Tibial nerve (tissue), 4 donors: ENCODE measurements around the gene BMPR1B. TPM values are rescaled to one million over a fixed set of nuclear protein-coding genes. Genes with fewer than 3 reads are reported as not detected.
A peak's percentile ranks its signal among the peaks of the same experiment; 100 is the strongest.

Source experiments
- DNase-seq, 2 donors: peaks; one replicate each; pipeline ENCODE4 v3.0.0-alpha.2; 2019; ENCODE audit warnings: low spot score in 2 of 2
- H3K27ac ChIP-seq, 4 donors: fragments of 200-600 bp; sonication (generic) in 3 of 4; one replicate each; pipeline ENCODE4 v1.5.1; 2017 to 2019; ENCODE audit warnings: mild to moderate bottlenecking in 1 of 4
- H3K27me3 ChIP-seq, 2 donors: fragments of 200-600 bp; sonication (generic) in 1 of 2; one replicate each; pipeline versions ENCODE4 v1.5.1 to v1.6.0; 2017 to 2019
- H3K36me3 ChIP-seq, 3 donors: fragments of 200-600 bp; sonication (generic); one replicate each; pipeline ENCODE4 v1.5.1; 2018 to 2019
- H3K4me1 ChIP-seq, 4 donors: fragments of 200-600 bp; sonication (generic) in 3 of 4; one replicate each; pipeline ENCODE4 v1.5.1; 2017 to 2019
- H3K4me3 ChIP-seq, 4 donors: fragments of 200-600 bp; sonication (generic) in 3 of 4; one replicate each; pipeline ENCODE4 v1.5.1; 2017 to 2019; ENCODE audit warnings: mild to moderate bottlenecking in 1 of 4, moderate library complexity in 1 of 4
- H3K9me3 ChIP-seq, 4 donors: fragments of 200-600 bp; sonication (generic) in 3 of 4; one replicate each; pipeline ENCODE4 v1.5.1; 2017 to 2019
- CTCF ChIP-seq, 5 experiments: fragments of 200-600 bp in 3 of 5; fragments of 450-650 bp in 2 of 5; sonication (generic) in 3 of 5; IDR thresholded peaks; one replicate each; pipeline ENCODE4 v1.5.1; 2016 to 2019; ENCODE audit warnings: antibody characterized with exemption in 5 of 5, mild to moderate bottlenecking in 3 of 5, moderate library complexity in 2 of 5
- EP300 ChIP-seq, 2 donors: sonication (generic); formaldehyde crosslinking; IDR thresholded peaks; one replicate each; pipeline ENCODE4 v1.6.1; 2017; ENCODE audit warnings: antibody characterized with exemption in 2 of 2, mild to moderate bottlenecking in 1 of 2
- POLR2A ChIP-seq, 2 donors: fragments of 450-650 bp; IDR thresholded peaks; one replicate each; pipeline ENCODE4 v1.6.1; 2017; ENCODE audit warnings: antibody characterized with exemption in 2 of 2, mild to moderate bottlenecking in 2 of 2, moderate library complexity in 2 of 2
- WGBS, 2 donors: methylation state at CpG; one replicate each; pipeline ENCODE4 v1.1.5; 2018; 5-methylcytosine and 5-hydroxymethylcytosine counted together
- total RNA-seq, 4 donors: library from RNA; depleted of rRNA; stranded (reverse); fragments of >200 nt; gene quantifications; one replicate each; pipeline ENCODE4 v1.1.0, GENCODE V29; 2016

BMPR1B gene
- total RNA-seq, 4 donors from 2014 or later, result 9.3 to 32.1 (median 26.1) TPM

DNA sequence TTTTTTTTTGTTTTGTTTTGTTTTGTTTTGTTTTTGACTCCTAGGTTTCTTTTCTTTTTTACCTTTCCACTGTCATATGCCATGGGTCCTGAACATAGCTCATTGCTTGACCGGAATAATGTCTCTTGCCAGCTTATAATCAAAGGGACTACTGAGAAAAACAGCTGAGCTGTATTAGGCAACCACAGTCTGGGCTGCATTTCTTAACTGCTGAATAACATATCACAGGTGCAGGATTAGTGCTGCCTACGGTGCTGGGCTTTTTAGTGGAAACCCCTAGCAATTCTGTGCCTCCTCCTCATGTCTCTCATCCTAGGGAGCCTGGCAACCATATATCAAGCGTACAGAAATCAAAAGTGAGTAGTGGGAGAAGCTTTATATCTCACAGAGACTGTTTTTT, 333.5 kb downstream of the BMPR1B start:
- DNase-seq, result peak in 1 of 2 donors; percentile 25
- no peaks in the 10 kb centered on the region for H3K36me3 ChIP-seq
- WGBS, 2 donors, result 65 to 68% methylated on average over 3 of the region's 3 CpGs
- TF ChIP-seq POLR2A (IDR thresholded peaks at IDR 0.05) (no peak), EP300 (IDR thresholded peaks at IDR 0.05) (peak in 1 of 2 donors; percentile 54), CTCF (IDR thresholded peaks at IDR 0.05) (no peak)
- H3K27ac ChIP-seq, result no peak overlapping the region
- H3K4me3 ChIP-seq, result no peak overlapping the region
- H3K9me3 ChIP-seq, result no peaks in the 10 kb centered on the region
- H3K4me1 ChIP-seq, result peaks cover 0 to 47% (median 3%) of the 10 kb centered on the region in 4 donors
- H3K27me3 ChIP-seq, result no peaks in the 10 kb centered on the region

DNA sequence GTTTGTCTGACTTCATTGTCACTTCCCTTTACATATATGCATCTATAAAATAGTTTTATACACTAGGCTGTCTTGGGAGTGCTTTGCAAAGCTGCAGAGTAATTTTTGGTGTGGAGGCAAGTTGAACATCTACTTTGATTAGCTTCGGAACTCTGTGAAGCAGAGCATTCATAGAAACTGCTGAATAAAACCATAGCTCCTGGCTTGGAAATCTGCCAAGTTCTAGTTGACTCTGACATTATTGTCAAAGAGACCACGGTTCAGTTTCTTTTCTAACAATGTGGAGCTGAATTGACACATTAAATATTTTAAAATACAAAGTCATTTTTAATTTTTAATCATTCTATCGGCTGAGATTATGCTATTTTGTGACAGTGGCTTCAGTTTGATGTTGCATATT, 335.0 kb downstream of the BMPR1B start:
- TF ChIP-seq EP300 (IDR thresholded peaks at IDR 0.05) (no peak), POLR2A (IDR thresholded peaks at IDR 0.05) (no peak), CTCF (IDR thresholded peaks at IDR 0.05) (no peak)
- DNase-seq, result peak in 1 of 2 donors; percentile 19
- no peak overlapping the region for H3K27ac ChIP-seq
- H3K36me3 ChIP-seq, result no peaks in the 10 kb centered on the region
- no peaks in the 10 kb centered on the region for H3K9me3 ChIP-seq
- no peak overlapping the region for H3K4me3 ChIP-seq
- peaks cover 0 to 47% (median 3%) of the 10 kb centered on the region in 4 donors for H3K4me1 ChIP-seq
- H3K27me3 ChIP-seq, result no peaks in the 10 kb centered on the region
- 20 to 41% methylated on average over 3 of the region's 3 CpGs for WGBS, 2 donors

DNA sequence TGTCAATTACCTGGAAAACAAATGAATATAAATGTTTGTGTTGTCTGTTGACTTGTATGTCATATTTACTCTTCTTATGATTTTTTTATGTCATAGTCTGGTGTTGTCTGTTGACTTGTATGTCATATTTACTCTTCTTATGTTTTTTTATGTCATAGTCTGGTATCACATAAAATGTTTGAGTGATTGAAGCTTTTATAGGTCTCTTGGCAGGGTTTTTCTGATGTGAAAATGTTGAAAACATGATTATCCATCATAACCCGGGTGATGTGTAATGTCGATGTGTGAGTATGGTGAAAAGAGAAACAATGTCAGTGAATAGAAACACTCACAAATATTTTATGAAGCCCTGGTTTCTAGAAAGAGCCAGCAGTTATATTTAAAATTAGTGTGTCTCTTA, 335.7 kb downstream of the BMPR1B start:
- H3K4me3 ChIP-seq, result no peak overlapping the region
- no peak overlapping the region for H3K27ac ChIP-seq
- DNase-seq, result no peak
- H3K36me3 ChIP-seq, result no peaks in the 10 kb centered on the region
- no peak for TF ChIP-seq EP300 (IDR thresholded peaks at IDR 0.05)
- no peak for TF ChIP-seq CTCF (IDR thresholded peaks at IDR 0.05)
- no peak for TF ChIP-seq POLR2A (IDR thresholded peaks at IDR 0.05)
- H3K4me1 ChIP-seq, result peaks cover 0 to 40% (median 3%) of the 10 kb centered on the region in 4 donors
- no peaks in the 10 kb centered on the region for H3K27me3 ChIP-seq
- WGBS, 2 donors, result 69 to 83% methylated on average over 2 of the region's 2 CpGs
- no peaks in the 10 kb centered on the region for H3K9me3 ChIP-seq

DNA sequence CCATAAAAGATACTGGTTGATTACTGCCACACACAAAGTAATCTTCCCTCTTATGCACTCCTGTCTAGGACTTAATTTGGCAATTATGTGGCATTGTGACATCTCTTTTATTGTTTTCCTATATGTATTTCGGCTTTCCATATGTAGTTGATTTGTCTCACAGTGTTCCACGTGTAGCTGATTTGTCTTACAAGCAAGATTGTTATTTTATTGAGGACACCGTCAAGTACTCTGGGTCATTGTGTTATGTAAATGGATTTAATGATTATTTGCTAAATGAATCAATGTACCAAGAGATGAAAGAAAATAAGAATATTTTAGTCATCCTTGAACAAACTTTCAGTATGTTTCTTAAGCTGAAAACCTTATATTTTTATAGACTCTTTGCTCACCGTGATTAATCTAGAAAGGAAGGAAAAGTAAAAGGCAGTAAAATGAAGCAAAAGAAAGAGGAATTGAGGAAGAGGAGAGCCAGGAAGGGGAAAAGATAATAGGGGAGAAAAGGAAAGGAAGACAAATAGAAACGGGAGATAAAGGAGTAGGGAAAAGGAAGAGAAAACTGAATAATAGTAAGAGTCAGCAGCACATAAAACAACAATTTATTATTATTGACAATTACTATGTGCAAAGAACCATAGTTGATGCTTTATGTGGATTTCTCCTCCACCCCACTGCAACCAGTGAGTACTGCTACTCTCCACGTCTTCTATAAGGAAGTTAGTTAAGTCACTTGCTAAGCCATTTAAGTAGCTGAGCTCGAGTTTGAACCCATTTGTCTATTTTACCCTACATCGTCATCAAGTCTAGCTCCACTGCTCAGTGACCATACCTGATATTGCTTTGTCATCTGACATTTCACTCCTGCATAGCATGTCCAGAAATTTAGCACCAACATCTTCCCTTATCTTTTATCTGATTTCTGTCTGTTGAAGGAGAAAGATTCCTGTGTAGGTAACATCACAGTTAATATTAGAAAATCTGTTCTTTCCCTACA, 336.5 kb downstream of the BMPR1B start:
- TF ChIP-seq CTCF (IDR thresholded peaks at IDR 0.05) (no peak), EP300 (IDR thresholded peaks at IDR 0.05) (no peak), POLR2A (IDR thresholded peaks at IDR 0.05) (no peak)
- Histone ChIP-seq H3K4me1 (peaks cover 0 to 38% (median 3%) of the 10 kb centered on the region in 4 donors), H3K4me3 (no peak overlapping the region), H3K27ac (no peak overlapping the region), H3K9me3 (no peaks in the 10 kb centered on the region), H3K27me3 (no peaks in the 10 kb centered on the region), H3K36me3 (no peaks in the 10 kb centered on the region)
- no peak for DNase-seq
- 71 to 79% methylated on average over 8 of the region's 8 CpGs for WGBS, 2 donors

DNA sequence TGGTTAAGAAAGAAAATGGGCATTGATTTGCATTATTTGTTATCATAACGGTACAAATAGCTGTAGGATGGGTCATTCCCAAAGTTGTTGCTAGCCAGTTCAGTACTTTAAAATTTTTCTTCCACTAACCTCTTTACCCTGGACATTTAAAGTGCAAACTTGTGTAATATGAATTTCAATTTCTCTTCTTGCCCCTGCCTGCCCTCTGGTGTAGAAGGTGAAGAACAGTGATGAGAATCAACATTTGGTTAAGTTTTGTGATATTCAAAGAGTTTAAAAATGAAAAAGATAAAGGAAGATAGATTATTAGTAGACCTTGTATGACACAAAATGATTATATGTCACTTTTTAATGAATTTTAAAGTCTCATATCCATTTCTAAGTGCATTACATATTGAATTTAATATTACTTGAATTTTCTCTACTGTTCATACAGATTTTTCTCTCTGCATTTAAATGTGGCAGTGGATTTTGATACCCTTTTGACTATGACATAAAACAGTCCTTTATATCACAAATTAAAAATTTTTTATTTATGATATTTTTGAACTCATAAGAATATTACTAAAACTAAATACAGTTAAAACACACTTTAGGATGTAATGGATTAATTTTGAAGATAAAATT, 337.7 kb downstream of the BMPR1B start:
- H3K4me1 ChIP-seq, result peaks cover 0 to 38% (median 3%) of the 10 kb centered on the region in 4 donors
- H3K4me3 ChIP-seq, result no peak overlapping the region
- DNase-seq, result no peak
- TF ChIP-seq CTCF (IDR thresholded peaks at IDR 0.05) (peak; percentile 9 to 74 (median 54)), POLR2A (IDR thresholded peaks at IDR 0.05) (no peak), EP300 (IDR thresholded peaks at IDR 0.05) (no peak)
- WGBS, 2 donors, result 17 to 21% methylated on average over 1 of the region's 1 CpG
- H3K9me3 ChIP-seq, result peaks cover 0 to 3% (median 0%) of the 10 kb centered on the region in 4 donors
- H3K36me3 ChIP-seq, result no peaks in the 10 kb centered on the region
- H3K27me3 ChIP-seq, result no peaks in the 10 kb centered on the region
- no peak overlapping the region for H3K27ac ChIP-seq
